AG04450 (cell line): ENCODE measurements around the gene SH3PXD2A. TPM values are rescaled to one million over a fixed set of nuclear protein-coding genes. Genes with fewer than 3 reads are reported as not detected.
A peak's percentile ranks its signal among the peaks of the same experiment; 100 is the strongest.

ENCODE experiments used
- CTCF ChIA-PET: fragments of 300-600, 350-600 bp; formaldehyde crosslinking; extraction: SDS; loops from one replicate; lab custom pipeline; 2022; ENCODE audit warnings: antibody characterized with exemption, inconsistent platforms; lab: Charles Lee
- POLR2A ChIA-PET: fragments of 350-600 bp; formaldehyde crosslinking; extraction: SDS; loops from one replicate; lab custom pipeline; 2021; ENCODE audit warnings: antibody characterized with exemption, inconsistent platforms; lab: Yijun Ruan, JAX
- DNase-seq: peaks from one replicate; pipeline ENCODE4 v3.0.0-alpha.2; 2011; ENCODE audit warnings: low read depth, low spot score
- H3K27ac ChIP-seq: one replicate; pipeline ENCODE4 v1.5.1; 2012; ENCODE audit warnings: low read depth, low read length, control low read depth
- H3K27me3 ChIP-seq: one replicate; pipeline ENCODE4 v1.6.0; 2012; ENCODE audit warnings: low read length; ENCODE audit not compliant: control insufficient read depth, insufficient read depth
- H3K4me3 ChIP-seq: 2 replicates; pipeline ENCODE4 v1.5.1; 2011; ENCODE audit warnings: mild to moderate bottlenecking, low read depth, low read length, control low read depth
- H3K9me3 ChIP-seq: 2 replicates; pipeline ENCODE4 v1.5.1; 2012; ENCODE audit warnings: low read length; ENCODE audit not compliant: control insufficient read depth, insufficient read depth
- CTCF ChIP-seq: IDR thresholded peaks from 2 replicates; pipeline ENCODE4 v1.5.1; 2011; ENCODE audit warnings: low read depth, low read length, control low read depth, inconsistent platforms
- polyA plus RNA-seq: library from polyadenylated mRNA; depleted of rRNA; stranded (reverse); fragments of >200 nt; gene quantifications from 2 replicates; pipeline ENCODE4 v1.2.3, GENCODE V29; 2011

Gene SH3PXD2A
- polyA plus RNA-seq, 1 experiment, result 22.9 TPM

- Histone ChIP-seq H3K27me3 (no peaks in the 10 kb centered on the region), H3K27ac (no peak overlapping the region), H3K4me3 (no peak overlapping the region), H3K9me3 (no peaks in the 10 kb centered on the region)
- no peak for TF ChIP-seq CTCF
- no peak for DNase-seq
- ChIA-PET POLR2A (no interaction called here), CTCF (interaction anchor here (1.8 to 2.1 kb wide), 4 partner anchors 138 to 320 kb away, joined by 5 to 15 read pairs (median 8); partner anchors contain the start of gene SFR1)
These were observed 35.3 kb upstream of the SH3PXD2A start for GRCh38 chr10:103890688-103891087.

GRCh38 chr10:103890194-103890658 is 34.9 kb upstream of the SH3PXD2A start:
- DNase-seq, result no peak
- H3K27ac ChIP-seq, result no peak overlapping the region
- ChIA-PET CTCF (interaction anchor here (0.9 to 2.7 kb wide), 7 partner anchors 11 to 320 kb away, joined by 3 to 21 read pairs (median 7); partner anchors contain the start of gene SFR1), POLR2A (interaction anchor here (0.6 kb wide), 1 partner anchor 274 kb away, joined by 3 read pairs; no protein-coding TSS in a partner anchor)
- TF ChIP-seq CTCF, result no peak
- H3K9me3 ChIP-seq, result no peaks in the 10 kb centered on the region
- H3K4me3 ChIP-seq, result no peak overlapping the region
- no peaks in the 10 kb centered on the region for H3K27me3 ChIP-seq

- Histone ChIP-seq H3K27ac (no peak overlapping the region), H3K9me3 (no peaks in the 10 kb centered on the region), H3K4me3 (no peak overlapping the region), H3K27me3 (no peaks in the 10 kb centered on the region)
- no peak for DNase-seq
- no peak for TF ChIP-seq CTCF
- CTCF ChIA-PET, result interaction anchor here (0.6 to 2.7 kb wide), 11 partner anchors 12 to 328 kb away, joined by 3 to 21 read pairs (median 6); partner anchors contain the start of gene SFR1
- POLR2A ChIA-PET, result no interaction called here
These were observed 33.8 kb upstream of the SH3PXD2A start for GRCh38 chr10:103889121-103889720.

- ChIA-PET POLR2A (interaction anchor here (0.5 to 1.0 kb wide), 6 partner anchors 28 to 521 kb away, joined by 3 to 4 read pairs (median 4); no protein-coding TSS in a partner anchor), CTCF (interaction anchor here (0.5 to 5.5 kb wide), 42 partner anchors 10 to 462 kb away, joined by 3 to 186 read pairs (median 4); partner anchors contain the start of genes GSTO1, SFR1 and STN1)
- Histone ChIP-seq H3K27me3 (no peaks in the 10 kb centered on the region), H3K27ac (peak overlapping the region; percentile 33), H3K9me3 (no peaks in the 10 kb centered on the region), H3K4me3 (no peak overlapping the region)
- peak; percentile 92 for TF ChIP-seq CTCF
- peak; percentile 73 for DNase-seq
These were observed 32.9 kb upstream of the SH3PXD2A start for GRCh38 chr10:103888113-103888841.
